HT-29 (cell line): ENCODE results near the gene HCN4. TPM values are rescaled to one million over a fixed set of nuclear protein-coding genes. Genes with fewer than 3 reads are reported as not detected.
A peak's percentile ranks its signal among the peaks of the same experiment; 100 is the strongest.

Experiments
- DNase-seq: peaks from one replicate; pipeline ENCODE4 v3.0.0-alpha.2; 2015; ENCODE audit warnings: low spot score
- total RNA-seq: library from RNA; depleted of rRNA; stranded (reverse); fragments of >200 nt; shearing (Covaris generic); gene quantifications from 2 replicates; pipeline ENCODE4 v1.2.3, GENCODE V29; 2014

The HCN4 gene
- total RNA-seq, 1 experiment from 2014 or later = not detected

DNA sequence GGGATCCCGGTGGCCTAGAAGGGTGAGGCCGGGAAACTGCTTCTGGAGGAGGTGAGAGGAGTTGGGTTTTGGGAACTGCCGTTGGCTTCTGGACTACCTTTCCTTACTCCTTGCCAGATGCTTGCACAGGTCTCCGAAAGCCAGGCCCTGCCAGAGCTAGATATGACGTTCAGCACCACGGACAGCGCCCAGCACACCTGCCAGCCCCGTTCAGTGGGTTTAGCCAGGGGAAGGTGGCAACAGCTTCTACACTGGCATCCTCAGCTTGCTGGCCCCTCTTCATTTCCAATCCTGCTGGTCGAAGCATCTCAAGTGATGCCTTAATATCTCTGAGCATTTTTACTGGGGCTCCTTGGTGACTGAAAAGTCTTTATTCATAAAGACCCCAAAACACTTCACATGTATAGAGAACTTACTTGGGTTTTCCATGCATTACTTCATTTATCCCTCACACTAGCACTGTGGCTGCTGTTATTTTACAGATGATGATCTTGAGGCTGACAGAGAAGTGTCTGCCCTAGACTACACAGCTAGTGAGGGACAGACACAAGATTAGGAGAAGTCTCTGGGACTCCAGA lies 21.9 kb downstream of the HCN4 start:
- peak; percentile 82 for DNase-seq

DNA sequence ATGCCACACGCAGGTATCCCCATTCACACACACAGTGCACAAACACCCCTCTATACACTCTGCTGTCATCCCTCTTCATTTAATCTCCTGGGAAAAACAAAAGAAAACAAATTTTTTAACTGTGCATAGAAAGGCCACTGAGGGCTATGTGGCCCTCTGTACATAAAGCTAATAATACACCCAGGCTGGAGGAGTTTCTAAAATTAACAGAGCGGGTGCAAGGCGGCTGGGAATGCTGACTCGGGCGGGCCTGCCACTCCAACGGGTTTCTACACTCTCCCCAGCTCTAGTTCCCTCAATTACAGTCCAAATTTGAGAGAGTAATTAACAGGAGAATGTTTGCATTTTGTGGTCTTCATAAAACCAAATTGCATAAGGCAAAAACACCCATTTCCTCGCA lies 23.1 kb downstream of the HCN4 start:
- no peak for DNase-seq

DNA sequence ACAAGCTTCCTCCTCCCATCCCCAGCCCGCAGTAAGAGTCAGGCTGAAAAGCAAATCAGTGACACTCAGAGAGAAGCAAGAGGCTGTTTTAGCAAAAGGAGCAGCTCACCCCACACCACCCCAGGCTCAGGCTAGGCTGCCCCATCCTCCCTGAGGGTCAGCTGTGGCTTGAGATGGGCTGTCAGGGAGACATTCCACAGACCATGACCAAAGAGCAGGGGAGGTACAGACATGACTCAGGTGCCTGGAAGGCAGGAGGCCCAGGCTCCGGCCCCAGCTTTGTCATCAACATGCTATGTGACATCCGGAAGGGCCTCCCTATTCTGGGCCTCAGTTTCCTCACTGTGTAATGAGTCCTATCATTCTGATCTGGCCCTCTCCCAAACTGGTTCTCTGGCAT lies 24.7 kb downstream of the HCN4 start:
- DNase-seq = no peak

DNA sequence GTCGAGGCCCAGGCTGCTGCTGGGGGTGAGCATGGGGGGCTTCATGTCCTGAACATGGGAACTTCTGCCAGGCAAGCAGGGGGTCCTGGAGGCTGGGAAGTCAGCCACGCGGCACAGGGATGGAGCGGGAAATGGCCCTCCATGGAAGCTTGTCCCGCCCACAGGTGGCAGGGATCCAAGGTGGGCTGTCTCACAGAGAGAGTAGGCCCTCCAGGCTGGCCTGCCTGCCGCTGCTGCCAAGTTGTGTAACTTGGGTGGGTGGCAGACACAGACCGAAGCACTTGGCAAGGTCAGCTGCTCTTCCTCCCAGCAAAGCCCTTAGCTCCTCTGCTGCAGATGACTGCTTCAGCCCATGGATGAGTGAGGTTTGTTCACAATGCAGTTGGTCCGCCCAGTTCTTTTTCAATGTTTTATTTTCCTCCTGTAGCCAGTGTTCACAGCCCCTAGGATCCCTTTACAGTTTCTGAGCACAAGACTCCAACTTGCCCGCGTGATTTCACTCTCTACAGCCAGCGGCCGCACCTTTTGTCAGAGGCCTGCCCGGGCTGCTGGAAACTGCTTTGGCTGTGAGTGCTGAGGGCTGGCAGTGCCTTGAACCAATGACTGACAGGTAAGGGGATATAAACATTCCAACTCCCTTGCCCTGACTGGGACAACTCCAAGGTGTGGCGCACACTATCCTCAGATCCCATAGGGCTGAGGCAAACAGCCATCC lies 26.7 kb downstream of the HCN4 start:
- no peak for DNase-seq

DNA sequence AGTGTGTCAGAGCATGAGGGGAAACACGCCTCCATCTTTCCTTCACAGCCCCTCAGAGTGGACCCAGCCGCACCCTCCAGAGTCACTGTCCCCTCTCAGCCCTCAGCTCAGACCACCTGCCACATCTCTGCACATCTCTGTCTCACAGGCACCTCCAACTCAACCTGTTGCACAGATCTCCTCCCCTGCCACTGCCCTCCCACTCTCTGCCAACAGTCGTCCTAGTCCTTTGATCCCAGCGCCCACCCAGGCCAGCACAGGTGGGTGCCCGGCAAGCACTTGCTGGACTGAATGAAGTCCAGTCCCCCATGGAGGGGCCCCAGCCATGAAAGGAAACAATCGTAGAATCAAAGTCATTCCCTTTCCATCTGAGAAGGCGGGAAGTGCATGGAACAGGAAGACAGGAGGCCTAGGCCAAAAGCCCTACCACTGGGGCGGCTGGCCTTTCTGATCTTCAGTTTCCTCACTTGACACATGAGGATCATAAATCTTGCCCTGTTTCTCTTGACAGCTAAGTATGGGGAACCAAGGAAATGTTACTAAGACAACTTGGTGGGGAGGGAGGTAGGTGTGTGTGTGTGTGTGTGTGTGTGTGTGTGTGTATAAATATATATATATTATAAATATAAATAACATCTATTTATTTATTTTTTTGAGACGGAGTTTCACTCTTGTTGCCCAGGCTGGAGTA lies 28.1 kb downstream of the HCN4 start:
- DNase-seq = no peak

DNA sequence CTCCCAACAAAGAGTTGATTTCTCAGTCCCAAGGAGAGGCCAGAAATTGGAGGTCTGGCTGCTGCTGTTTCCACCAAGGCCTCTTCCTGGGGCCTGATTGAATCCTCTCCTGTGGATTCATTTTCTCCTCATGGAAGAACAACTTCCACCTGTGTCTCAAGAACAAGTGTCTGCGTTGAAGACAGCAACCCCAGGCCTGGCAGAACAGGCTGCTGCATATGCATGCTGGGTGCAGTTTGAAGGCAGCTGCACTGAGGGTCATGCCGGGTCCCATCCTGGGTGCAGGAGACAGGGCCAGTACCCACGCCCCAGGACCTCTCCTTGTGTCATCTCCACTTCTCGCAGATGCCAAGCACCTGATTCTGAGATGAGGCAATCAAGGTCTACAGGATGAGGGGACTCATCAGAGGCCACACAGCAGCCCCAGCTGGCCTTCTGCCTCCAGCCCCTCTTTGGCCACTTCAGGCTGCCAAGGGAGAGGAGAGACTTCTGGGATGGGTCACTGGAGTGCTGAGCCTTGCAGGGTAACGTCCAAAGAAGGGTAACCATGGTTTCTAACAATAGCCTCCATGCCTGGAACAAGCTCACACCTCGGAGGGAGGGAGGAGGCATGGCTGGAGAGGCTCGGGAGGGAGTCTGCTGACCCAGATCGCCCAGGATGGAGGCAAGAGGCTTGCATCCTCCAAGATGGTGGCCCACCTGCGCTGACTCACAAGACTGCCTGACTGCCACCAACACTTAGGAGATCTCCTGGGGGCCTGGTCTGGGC lies 30.0 kb downstream of the HCN4 start:
- DNase-seq = no peak

DNA sequence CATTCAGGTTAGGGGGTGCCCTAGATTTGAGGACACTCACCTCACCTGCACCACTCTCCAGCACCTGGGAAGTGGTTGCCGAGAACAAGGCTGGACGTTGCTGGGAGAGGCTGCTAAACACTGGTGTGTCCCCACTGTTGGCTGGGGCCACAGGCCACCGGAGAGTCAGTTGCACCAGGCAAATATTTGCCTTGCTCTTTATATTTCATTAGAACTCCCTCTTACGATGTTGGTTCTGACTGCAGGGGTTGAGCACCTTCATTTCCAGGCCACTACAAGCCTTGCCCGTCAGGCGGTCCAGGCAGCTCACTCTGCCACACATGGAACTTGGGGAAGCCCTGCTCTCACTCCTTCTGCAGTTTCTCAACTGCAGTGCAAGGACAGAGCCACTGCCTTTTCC lies 30.7 kb downstream of the HCN4 start:
- no peak for DNase-seq

DNA sequence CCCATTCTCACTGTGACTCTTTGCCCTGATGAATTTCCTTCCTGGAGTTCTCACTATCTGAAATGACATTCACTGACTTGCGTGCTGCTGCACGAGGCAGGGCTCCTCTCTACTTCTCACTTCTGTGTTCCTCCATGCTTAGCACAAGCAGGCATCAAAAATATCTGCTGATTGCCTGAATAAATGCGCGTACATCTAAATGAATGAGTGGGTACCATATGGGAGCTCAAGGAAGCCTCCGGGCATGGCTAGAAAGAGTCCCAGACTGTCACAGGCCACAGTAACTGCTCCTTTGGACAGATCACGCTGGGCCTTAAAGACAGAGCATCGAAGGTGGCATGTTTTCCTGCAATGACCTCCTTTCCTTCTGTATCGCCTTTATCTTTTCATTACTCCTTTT lies 31.6 kb downstream of the HCN4 start:
- no peak for DNase-seq

DNA sequence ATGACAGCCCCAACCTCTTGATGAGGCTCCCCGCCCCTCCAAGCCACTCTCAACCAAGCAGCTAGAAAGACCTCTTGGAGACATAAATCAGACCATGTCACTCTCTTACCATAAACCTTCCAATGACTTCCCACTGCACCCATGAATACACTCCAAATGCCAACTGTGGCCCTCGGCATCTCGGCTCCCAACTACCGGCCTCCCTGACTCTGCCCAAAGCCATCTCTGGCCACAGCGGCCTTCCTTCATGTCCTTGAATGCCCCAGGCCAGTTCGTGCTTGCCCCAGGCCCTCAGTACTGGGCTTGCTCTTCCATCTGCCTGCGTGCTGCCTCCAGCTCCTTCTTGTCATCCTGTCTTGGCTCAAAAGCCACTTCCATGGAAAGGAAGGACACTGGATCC lies 32.0 kb downstream of the HCN4 start:
- DNase-seq = no peak

DNA sequence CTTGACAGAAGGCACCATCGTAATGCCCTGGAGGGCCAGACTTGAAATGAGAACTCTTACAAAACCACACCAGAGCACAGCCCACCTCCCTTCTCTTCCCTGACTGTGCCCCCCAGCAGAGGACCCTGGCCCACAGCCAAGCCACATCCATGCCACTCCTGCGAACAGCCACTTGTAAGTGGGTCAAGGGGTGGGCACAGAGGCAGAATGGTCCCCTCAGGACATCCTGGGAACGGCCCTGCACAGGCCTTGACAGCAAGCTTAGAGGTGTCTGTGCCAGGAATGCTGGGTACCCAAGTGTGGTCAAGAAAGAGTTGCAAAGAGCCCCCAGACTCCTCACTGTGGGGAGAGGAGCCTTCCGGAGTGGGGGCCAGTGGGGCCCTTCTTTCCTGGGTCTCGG lies 33.3 kb downstream of the HCN4 start:
- no peak for DNase-seq

DNA sequence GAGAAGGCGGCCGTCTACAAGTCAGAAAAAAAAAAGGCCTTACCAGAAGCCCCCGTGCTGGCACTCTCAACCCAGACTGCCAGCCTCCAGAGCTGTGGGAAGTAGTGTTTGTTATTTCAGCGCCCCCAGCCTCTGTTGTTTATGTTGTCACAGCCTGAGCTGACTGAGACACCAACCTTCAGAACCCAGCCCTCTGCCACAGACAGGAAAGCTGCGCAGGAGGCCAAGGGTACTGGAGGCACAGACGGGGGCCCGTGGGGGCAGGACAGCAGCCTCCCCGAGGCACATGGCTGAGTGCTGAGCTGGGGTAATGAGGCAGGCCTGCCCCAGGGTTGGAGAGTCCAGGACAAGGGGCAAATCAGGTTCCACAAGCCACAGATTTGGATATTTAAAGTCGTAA lies 33.7 kb downstream of the HCN4 start:
- DNase-seq = no peak

DNA sequence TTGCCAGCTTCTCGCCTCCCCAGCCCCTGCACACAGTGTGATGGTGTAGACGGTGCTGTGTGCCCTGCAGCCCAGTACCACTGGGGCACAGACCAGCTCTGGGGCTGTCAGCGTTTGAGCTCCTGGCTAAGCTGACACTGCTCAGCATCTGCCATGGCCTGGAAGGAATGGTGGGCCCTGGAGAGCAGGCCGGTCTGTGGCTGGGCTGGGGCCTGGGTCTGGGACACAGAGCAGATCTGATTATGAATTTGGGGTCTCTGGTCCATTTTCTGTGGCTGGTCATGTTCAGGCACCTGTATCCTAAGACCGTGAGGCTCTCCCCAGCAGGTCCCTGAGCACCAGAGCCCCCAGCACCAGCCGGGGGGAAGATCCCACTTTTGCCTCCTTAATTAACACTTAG lies 34.7 kb downstream of the HCN4 start:
- no peak for DNase-seq

DNA sequence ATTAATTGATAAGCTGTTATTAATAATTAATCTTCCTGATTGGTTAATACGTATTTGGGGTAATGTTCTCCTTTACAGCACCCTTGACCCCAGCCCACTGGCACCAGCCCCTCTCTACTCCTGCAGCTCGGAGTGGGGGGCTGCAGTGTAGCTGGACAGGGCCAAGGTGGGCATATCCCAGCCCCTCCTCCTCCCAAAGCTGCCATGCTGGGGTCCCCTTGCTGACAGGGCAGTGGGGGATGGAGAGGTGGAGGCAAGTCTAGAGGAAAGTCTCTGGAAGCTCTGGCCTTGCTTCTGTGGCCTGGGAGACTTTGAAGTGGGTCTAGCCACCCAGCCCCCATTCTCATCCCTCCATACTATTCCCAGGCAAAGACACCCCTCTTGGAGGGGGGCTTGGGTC lies 35.8 kb downstream of the HCN4 start:
- no peak for DNase-seq

DNA sequence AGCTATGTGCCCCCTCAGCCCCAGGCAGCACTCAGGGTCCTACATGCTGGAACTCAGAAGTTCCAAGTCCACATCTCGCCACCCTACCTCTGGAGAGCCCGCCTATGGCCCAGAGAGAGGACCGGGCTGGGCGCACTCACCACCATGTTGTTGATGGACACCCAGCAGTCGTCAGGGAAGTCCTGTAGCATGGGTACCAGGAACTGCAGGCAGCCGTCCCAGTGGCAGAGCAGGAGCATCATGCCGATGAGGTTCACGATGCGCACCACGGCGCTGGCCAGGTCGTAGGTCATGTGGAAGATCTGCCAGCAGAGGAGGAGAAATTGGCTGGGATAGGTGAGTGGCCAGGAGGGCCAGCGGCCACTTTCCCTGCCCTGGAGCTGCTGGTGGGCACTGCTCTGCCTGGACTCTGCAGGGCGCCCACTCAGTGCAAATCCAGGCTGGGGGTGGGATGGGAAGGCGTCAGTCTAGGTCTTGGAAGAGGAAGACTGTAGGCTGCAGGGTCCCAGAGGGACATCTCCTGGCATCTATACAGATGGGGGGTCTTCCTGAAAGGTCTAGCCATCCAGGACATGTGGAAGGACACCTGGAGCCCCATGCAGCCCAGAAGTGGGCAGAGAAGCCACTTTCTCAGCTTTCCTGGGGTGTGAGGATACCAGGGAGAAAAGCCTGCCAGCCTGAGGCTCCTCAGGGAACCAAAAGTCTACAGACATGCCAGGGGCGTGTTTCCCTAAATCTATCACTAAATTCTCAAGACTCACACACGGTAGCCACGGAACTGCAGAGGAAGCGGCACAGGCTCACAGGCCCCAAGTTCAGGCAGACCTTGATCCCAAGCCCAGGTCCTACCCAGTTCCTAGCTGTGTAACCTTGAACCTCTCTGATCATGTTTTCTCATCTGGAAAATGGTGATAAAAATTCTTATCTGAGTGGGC lies 36.5 kb downstream of the HCN4 start:
- DNase-seq = no peak

DNA sequence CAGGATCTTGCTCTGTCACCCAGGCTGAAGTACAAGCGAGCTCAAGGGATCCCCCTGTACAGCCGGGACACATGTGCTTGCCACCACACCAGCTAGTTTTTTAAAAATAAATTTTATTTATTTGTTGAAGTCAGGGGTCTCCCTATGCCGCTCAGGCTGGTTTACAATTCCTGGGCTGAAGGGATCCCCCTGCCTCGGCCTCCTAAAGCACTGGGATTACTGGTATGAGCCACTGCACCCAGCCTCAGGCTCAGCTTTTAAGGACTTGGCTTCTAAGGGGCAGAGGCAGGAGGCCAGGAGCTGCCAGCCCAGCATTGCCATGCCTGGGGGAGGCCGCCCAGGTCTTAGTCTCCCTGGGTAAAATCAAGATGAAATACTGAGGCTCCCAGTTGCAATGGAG lies 37.3 kb downstream of the HCN4 start:
- no peak for DNase-seq

DNA sequence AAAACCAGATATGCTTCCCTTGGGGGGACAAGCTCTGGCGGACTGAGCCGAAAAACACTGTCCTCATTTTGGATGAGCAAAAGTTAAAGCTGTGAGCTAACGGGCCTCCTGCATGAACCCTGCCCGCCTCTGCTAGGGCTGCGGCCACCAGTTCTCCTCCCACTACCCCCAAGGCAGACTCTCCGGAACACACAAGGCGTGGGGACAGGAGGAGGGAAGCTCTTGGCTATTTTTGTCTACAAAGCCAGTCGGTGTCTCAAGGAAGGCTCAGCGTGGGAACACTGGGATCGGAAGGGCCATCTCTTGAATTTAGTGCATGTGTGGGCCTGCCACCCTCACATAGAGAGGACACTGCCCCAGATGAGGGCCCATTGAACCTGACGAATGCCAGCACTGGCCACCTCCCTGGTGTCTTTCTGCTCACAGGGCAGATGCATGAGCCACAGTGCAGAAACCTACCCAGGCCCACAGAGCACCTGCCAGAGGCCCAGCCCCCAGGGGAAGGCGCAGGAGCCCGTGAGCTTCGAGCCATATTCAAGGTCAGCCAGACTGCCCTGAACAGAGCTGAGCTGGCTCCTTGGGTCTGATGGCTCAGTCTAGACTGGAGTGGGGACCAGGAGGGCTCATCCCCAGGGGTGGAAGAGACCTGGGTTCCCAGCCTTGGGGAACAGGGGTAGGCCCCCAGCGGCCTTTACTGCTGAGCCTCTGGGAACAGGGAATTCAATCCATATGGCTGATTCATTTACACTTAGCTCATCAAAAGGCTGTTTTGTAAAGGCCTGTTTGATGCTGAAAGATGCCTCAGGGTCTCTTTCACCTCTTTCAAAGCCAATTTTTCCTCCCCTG lies 38.3 kb downstream of the HCN4 start:
- DNase-seq = no peak

DNA sequence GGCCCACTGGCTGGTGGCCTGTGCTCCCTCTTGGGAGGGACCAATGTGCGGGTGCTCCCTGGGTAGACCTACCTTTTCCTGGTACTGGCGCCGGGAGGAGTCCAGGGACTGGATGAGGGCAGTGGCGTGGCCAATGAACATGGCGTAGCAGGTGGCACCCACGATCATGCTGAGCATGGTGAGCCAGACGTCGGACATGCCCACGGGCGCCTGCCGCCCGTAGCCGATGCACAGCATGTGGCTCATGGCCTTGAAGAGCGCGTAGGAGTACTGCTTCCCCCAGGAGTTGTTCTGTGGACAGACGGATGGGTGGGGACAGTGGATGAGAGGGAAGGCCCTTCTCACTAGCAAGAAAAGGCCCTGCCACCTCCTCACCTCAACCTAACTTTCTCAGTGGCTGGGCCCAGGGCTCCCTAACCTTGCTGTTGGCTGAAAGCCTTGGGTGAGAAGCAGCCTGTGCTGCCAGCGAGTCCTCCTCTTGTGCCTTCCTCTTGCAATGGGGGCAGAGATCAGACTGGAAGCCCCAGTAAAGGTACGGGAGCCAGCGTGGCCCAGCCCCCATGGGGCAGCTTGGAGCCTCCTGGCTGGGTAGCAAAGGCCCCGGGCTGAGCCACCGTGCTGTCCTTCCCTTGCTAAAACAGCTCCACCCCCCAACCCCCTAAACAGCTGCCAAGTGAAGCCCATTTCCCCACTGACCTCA lies 39.1 kb downstream of the HCN4 start:
- DNase-seq = no peak

DNA sequence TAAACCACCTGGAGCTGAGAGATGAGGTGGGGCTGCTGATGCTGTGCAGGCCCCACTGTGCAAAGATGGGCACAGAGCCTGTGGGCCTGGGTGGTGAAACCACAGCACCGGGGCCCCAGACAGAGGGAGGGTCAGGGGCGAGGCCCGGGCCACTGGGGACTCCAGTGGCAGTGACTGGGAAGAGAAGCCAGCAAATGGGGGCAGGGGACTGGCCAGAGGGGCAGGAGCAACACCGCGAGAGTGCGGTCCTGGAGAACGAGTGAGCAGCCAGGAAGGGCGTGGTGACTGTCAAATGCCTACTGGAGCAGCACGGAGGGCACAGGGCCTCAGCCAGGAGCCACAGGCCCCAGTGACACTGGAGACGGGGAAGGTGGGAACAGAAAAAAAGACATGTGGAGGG lies 39.8 kb downstream of the HCN4 start:
- no peak for DNase-seq

DNA sequence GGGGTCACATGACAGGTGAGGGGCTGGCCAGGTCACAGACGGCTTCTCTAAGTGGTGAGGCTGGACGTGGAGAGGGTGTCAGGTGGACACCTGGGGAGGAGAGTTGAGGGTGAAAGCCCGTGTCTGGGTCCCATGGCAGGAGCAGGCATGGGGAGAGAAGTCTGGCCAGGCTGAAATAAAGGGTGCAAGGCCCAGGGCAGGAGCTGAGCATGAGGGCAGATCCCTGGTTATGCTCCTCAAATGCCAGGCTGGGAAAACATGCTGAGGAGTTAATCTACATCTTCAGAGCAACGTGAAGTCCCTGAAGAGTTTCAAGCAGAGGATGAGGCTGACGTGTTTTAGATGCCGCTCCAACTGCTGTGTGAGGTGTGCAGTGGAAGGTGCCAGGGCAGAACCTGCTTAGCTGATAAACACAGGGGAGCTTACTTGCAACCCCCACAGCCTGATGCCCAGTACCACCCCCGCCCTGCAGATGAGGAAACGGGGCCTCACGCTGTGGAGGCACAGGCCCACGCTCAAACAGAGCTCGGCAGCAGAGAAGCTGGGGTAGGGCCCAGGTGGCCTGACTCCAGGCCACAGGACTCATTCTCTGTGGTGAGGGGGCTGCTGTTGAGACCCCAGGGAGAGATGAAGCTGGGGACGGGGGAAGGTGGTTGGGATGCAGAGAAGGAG lies 40.5 kb downstream of the HCN4 start:
- no peak for DNase-seq
